Lung (tissue), 12 donors: ENCODE results near the gene HIPK2. TPM values are rescaled to one million over a fixed set of nuclear protein-coding genes. Genes with fewer than 3 reads are reported as not detected.

Experiments
- ATAC-seq: fragments of 200-7000 bp; cut with Tn5 transposase; one replicate; pipeline ENCODE4 v1.9.1; 2020; ENCODE audit warnings: moderate number of reproducible peaks; ENCODE audit not compliant: insufficient read depth, low FRiP score
- DNase-seq, 3 donors: peaks; one replicate each; pipeline ENCODE4 v3.0.0-alpha.2; 2013 to 2017
- H3K27ac ChIP-seq, 2 donors: one replicate each; pipeline ENCODE4 v1.5.1; 2013; ENCODE audit warnings: mild to moderate bottlenecking in 2 of 2, moderate library complexity in 2 of 2, control low read depth in 1 of 2, inconsistent platforms in 1 of 2, low read depth in 1 of 2, low read length in 1 of 2
- H3K27me3 ChIP-seq, 3 donors: one replicate each; pipeline ENCODE4 v1.5.1; 2013; ENCODE audit warnings: low read length in 2 of 3; ENCODE audit not compliant: control insufficient read depth in 3 of 3, insufficient read depth in 3 of 3
- H3K36me3 ChIP-seq, 4 donors: one replicate each; pipeline ENCODE4 v1.5.1; 2013; ENCODE audit warnings: low read length in 4 of 4, mild to moderate bottlenecking in 1 of 4, moderate library complexity in 1 of 4; ENCODE audit not compliant: control insufficient read depth in 4 of 4, insufficient read depth in 4 of 4
- H3K4me1 ChIP-seq, 5 donors: one replicate each; pipeline ENCODE4 v1.5.1; 2013; ENCODE audit warnings: low read length in 5 of 5, mild to moderate bottlenecking in 2 of 5, moderate library complexity in 1 of 5; ENCODE audit not compliant: control insufficient read depth in 5 of 5, insufficient read depth in 5 of 5
- H3K4me3 ChIP-seq: one replicate; pipeline ENCODE4 v1.5.1; 2013; ENCODE audit warnings: mild to moderate bottlenecking, control low read depth, moderate library complexity
- H3K9ac ChIP-seq, 2 donors: one replicate each; pipeline ENCODE4 v1.5.1; 2013; ENCODE audit warnings: low read length in 2 of 2, control low read depth in 1 of 2; ENCODE audit not compliant: insufficient read depth in 1 of 2
- H3K9me3 ChIP-seq, 4 donors: one replicate each; pipeline ENCODE4 v1.5.1; 2013; ENCODE audit warnings: low read length in 3 of 4, mild to moderate bottlenecking in 1 of 4, moderate library complexity in 1 of 4; ENCODE audit not compliant: control insufficient read depth in 4 of 4, insufficient read depth in 3 of 4
- WGBS, 2 donors: extraction: QIAGEN DNeasy Blood & Tissue Kit; methylation state at CpG; one replicate each; pipeline ENCODE4 v1.1.7; 2013; 5-methylcytosine and 5-hydroxymethylcytosine counted together
- polyA plus RNA-seq, 2 donors: library from polyadenylated mRNA; stranded (reverse); fragments of 200-250 nt; gene quantifications; one replicate each; pipeline ENCODE4 v1.2.1, GENCODE V29; 2013
- total RNA-seq, 2 donors: library from RNA; depleted of rRNA in 1 of 2; stranded (reverse); fragments of >200 nt in 1 of 2; gene quantifications; one replicate each; pipeline ENCODE4 v1.2.1, GENCODE V29; 2014 to 2021
- TF ChIP-seq, protein P1 (sequence below): IDR thresholded peaks from 2 replicates; pipeline ENCODE4 v1.5.1; 2012; ENCODE audit warnings: mild to moderate bottlenecking; ENCODE audit errors: control extremely low read depth, extremely low read depth
- donor health status: control.
- donor health status: control.
- donor health status: Bipolar disorder and iron deficiency.
- donor health status: healthy.
- donor health status: DM: yes; HTN: yes; CAD: no.

Gene HIPK2
- total and polyA plus RNA-seq, 4 donors: 8.7 to 65.1 (median 18.3) TPM

DNA sequence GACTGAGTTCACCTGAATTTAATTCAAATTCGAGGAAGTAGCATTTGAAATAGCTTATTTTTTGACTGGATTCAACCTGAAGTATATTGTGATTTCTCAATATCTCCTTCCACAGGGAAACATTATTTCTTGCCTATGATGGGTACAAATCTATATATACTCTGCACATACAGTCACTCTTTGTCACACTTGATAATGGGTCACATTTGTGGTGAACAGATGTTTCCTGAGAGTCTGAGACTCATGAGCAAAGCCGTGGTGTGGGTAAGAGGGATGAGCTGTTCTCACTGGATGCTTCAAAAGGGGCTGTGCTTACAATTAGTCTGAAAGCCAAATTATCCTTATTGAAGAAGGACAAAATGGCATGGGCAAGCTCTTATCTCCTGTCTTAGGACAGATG is 33.3 kb upstream of the HIPK2 start:
- Histone ChIP-seq H3K4me1 (no peaks in the 10 kb centered on the region), H3K9ac (no peak overlapping the region), H3K36me3 (no peaks in the 10 kb centered on the region), H3K27ac (no peak overlapping the region), H3K9me3 (no peaks in the 10 kb centered on the region), H3K4me3 (no peak overlapping the region), H3K27me3 (no peaks in the 10 kb centered on the region)
- 22 to 49% methylated on average over 2 of the region's 2 CpGs for WGBS, 2 donors
- ATAC-seq (no peak), DNase-seq (no peak)
- TF ChIP-seq, protein P1, sequence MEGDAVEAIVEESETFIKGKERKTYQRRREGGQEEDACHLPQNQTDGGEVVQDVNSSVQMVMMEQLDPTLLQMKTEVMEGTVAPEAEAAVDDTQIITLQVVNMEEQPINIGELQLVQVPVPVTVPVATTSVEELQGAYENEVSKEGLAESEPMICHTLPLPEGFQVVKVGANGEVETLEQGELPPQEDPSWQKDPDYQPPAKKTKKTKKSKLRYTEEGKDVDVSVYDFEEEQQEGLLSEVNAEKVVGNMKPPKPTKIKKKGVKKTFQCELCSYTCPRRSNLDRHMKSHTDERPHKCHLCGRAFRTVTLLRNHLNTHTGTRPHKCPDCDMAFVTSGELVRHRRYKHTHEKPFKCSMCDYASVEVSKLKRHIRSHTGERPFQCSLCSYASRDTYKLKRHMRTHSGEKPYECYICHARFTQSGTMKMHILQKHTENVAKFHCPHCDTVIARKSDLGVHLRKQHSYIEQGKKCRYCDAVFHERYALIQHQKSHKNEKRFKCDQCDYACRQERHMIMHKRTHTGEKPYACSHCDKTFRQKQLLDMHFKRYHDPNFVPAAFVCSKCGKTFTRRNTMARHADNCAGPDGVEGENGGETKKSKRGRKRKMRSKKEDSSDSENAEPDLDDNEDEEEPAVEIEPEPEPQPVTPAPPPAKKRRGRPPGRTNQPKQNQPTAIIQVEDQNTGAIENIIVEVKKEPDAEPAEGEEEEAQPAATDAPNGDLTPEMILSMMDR: no peak

DNA sequence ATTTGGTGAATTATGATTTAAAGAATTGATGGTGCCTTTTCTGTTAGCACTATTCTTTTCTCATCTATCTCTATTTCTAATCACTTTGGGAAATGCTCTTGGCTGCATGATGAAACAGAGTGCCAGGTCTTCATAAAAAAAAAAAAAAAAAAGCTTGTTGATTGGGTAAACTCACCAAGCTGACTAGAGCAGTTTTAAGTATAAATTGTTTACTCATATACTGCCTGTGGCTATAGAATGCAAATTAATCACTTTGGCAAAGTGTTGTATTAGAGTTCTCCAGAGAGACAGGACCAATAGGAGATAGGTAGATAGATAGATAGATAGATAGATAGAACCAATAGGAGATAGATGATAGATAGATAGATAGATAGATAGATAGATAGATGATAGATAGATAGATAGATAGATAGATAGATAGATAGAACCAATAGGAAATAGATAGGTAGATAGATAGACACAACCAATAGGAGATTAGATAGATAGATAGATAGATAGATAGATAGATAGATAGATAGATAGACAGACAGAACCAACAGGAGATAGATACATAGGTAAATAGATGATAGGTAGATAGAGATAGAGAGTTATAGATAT is 31.1 kb upstream of the HIPK2 start:
- no peak overlapping the region for H3K4me3 ChIP-seq
- ATAC-seq: no peak

DNA sequence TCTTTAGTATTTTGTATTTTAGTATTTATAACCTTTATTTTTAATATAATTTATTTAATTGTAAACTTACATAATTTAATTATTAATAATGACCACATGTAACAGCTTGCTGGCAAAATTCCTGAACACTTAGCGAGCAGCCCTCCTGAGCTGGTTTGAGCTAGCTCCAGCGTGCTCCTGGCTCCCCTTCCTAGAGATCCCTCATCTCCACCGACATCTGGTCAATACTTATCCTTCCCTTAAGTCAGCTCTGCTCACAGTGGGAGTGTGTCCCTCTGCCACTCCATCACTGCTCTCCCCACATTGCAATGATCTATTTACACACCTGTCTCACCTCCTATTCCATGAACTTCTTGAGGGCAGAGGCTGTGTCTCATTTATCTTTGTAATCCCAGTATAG is 30.6 kb upstream of the HIPK2 start:
- H3K27me3 ChIP-seq: no peaks in the 10 kb centered on the region
- peaks cover 0 to 2% (median under 1%) of the 10 kb centered on the region in 4 donors for H3K9me3 ChIP-seq
- H3K36me3 ChIP-seq: no peaks in the 10 kb centered on the region
- 87 to 88% methylated on average over 3 of the region's 3 CpGs for WGBS, 2 donors
- DNase-seq: peak in 1 of 3 donors; percentile 13
- ATAC-seq: no peak
- H3K9ac ChIP-seq: no peak overlapping the region
- H3K4me1 ChIP-seq: no peaks in the 10 kb centered on the region
- TF ChIP-seq, protein P1: no peak
- no peak overlapping the region for H3K27ac ChIP-seq
- H3K4me3 ChIP-seq: no peak overlapping the region

More for the DNA sequence above, 31.1 kb upstream of the HIPK2 start:
- DNase-seq: no peak
- Histone ChIP-seq H3K36me3 (no peaks in the 10 kb centered on the region), H3K27me3 (no peaks in the 10 kb centered on the region), H3K27ac (no peak overlapping the region), H3K4me1 (no peaks in the 10 kb centered on the region), H3K9me3 (peaks cover 0 to under 1% (median 0%) of the 10 kb centered on the region in 4 donors), H3K9ac (no peak overlapping the region)
- TF ChIP-seq, protein P1: no peak

DNA sequence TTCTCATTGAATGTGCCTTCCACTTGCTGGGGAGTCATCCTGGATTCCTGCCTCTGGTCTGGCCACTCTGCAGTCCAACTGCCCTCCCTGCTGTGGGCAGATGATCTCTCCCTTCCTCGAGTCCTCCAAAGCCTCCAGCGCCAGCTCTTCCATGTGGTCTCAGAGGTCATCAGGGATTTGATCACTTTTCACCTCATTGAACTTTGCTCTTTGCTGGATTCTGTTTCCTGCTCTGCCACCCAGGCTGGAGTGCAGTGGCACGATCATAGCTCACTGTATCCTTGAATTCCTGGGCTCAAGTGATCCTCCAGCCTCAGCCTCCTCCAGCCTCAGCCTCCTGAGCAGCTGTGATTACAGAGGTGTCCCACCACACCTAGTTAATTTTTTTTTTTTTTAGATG is 29.2 kb upstream of the HIPK2 start:
- 85 to 91% methylated on average over 3 of the region's 3 CpGs for WGBS, 2 donors

More for the DNA sequence above, 29.2 kb upstream of the HIPK2 start:
- Histone ChIP-seq H3K4me3 (no peak overlapping the region), H3K27ac (no peak overlapping the region), H3K36me3 (no peaks in the 10 kb centered on the region), H3K9ac (no peak overlapping the region), H3K4me1 (no peaks in the 10 kb centered on the region), H3K9me3 (peaks cover 0 to 2% (median under 1%) of the 10 kb centered on the region in 4 donors), H3K27me3 (no peaks in the 10 kb centered on the region)
- TF ChIP-seq, protein P1: no peak
- ATAC-seq: no peak
- DNase-seq: no peak
